ENCODE data around the gene FAM177B.

Gene FAM177B

DNA sequence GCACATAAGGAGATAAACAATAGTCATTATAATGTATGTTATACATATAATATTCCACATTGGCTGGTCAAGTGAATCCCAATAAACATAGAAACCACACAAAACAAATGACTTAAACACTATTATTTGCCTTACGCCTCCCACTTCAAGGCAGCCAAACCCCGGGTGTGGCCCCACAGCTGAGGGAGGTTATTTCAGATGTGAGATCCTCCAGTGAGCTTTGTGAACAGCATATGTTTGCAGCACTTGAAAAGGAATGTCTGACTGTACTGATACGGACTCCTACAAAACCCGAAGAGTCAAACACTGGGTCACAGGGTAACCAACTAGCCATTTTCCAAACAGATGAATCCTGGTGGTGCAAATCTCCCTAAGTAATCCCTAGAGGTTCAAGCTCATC lies 50.7 kb downstream of the FAM177B start:
- DNase-seq (no peak), ATAC-seq (no peak)

- no peak for DNase-seq
- ATAC-seq, result no peak
Measured at GRCh38 chr1:222788402-222789156, 51.6 kb downstream of the FAM177B start.

DNA sequence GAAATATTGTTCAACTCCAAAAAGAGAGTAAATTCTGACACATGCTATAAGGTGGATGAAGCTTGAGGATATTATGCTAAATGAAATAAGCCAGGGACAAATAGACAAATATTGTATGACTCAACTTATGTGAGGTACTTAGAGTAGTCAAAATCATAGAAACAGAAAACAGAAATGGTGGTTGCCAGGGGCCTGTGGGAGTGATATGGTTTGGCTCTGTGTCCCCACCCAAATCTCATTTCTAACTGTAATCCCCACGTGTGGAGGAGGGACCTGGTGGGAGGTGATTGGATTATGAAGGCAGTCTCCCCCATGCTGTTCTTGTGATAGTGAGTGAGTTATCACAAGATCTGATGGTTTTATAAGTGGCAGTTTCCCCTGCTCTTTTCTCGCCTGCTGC lies 53.1 kb downstream of the FAM177B start:
- peak; percentile 23 for ATAC-seq
- no peak for DNase-seq

GRCh38 chr1:222790520-222790919 lies 53.5 kb downstream of the FAM177B start:
- no peak for ATAC-seq
- DNase-seq, result no peak

- no peak for ATAC-seq
- no peak for DNase-seq
Measured at GRCh38 chr1:222791006-222791710, 54.2 kb downstream of the FAM177B start.

DNA sequence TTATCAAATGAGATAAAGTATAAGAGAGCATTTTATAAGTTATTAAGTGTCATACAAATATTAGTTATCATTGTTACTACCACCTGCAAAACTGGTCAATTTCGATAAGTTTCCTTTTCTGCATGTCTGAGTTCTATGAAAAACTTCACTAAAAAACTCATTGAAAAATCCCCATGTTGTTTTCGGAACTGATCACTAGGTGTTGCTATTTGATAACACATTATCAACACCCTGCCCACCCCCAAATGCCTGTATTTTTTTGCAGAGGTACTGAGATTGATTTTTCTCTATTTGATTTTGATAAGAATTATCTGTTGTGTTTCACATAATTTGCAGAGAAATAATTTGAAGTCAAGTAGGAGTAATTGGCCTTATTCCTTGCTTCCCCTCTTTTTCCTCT lies 55.7 kb downstream of the FAM177B start:
- DNase-seq, result no peak

GRCh38 chr1:222794656-222795474 lies 57.9 kb downstream of the FAM177B start:
- no peak for DNase-seq
- ATAC-seq, result no peak

More for the DNA sequence above, 55.7 kb downstream of the FAM177B start:
- no peak for ATAC-seq

DNA sequence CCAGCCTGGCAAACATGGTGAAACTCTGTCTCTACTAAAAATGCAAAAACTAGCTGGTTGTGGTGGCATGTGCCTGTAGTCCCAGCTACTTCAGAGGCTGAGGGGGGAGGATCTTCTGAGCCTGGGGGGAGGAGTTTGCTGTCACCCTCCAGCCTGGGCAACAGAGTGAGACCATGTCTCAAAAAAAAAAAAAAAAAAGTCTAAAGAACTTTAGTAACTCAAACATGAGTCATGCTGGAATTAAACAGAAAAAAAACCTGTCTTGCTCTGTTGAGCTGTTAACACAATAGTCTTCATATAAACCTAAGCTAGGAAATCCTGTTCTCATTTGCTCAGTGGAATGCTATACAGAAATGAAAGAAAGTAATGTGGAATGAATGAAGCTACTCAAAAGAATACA lies 61.1 kb downstream of the FAM177B start:
- ATAC-seq (peak; percentile 46), DNase-seq (no peak)

DNA sequence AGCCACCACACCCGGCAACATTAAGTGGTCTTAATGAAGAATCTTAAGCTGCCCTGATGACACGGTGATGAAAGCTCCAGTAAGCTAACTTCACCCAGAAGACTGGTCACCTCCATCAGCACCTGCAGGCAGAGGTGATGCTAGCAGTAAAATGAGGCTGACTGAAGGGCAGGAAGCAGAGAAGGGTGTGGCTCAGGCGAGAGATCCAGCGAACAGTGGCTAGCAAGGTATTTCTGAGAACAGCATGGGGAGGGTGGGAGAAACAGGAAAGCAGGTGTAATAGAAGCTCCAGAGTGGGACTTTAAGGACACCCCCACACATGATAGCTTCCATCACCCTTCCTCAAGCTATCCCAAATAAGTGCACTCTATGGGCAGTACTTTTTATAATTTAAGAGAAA lies 62.0 kb downstream of the FAM177B start:
- ATAC-seq (no peak), DNase-seq (no peak)

Measured in stimulated activated naive CD8-positive, alpha-beta T cell treated with anti-CD3 and anti-CD28 coated beads, Interleukin-15, Interleukin-2, amounts not matched to agents 100 U/mL and 50 U/mL, for 24 hours (primary cell).